Activated CD4-positive, alpha-beta T cell treated with anti-CD3 and anti-CD28 coated beads, Interleukin-2, amount 10 ng/mL, durations not matched to agents 7 days and 5 days (primary cell): ENCODE data around the gene RNF213. TPM values are rescaled to one million over a fixed set of nuclear protein-coding genes. Genes with fewer than 3 reads are reported as not detected.
A peak's percentile ranks its signal among the peaks of the same experiment; 100 is the strongest.

Source experiments
- CTCF ChIA-PET: fragments of 350-600 bp; sonication (Branson Sonifier 250); formaldehyde crosslinking; loops from one replicate; lab custom pipeline; 2021; ENCODE audit warnings: antibody characterized with exemption; lab: Charles Lee
- POLR2A ChIA-PET: fragments of 350-600 bp; sonication (Branson Sonifier 250); formaldehyde crosslinking; loops from one replicate; lab custom pipeline; 2021; ENCODE audit warnings: antibody characterized with exemption; lab: Charles Lee
- DNase-seq: peaks from one replicate; pipeline ENCODE4 v3.0.0-alpha.2; 2020
- H3K27ac Mint-ChIP-seq: one replicate; pipeline ENCODE4 v1.8.0; 2021; ENCODE audit warnings: mild to moderate bottlenecking, moderate library complexity, mixed read lengths
- H3K27me3 Mint-ChIP-seq: one replicate; pipeline ENCODE4 v1.8.0; 2021; ENCODE audit warnings: mixed read lengths
- H3K36me3 Mint-ChIP-seq: one replicate; pipeline ENCODE4 v1.8.0; 2021; ENCODE audit warnings: low read depth, mixed read lengths
- H3K4me1 Mint-ChIP-seq: one replicate; pipeline ENCODE4 v1.8.0; 2021; ENCODE audit warnings: mixed read lengths
- H3K4me3 Mint-ChIP-seq: one replicate; pipeline ENCODE4 v1.8.0; 2021; ENCODE audit warnings: mild to moderate bottlenecking, moderate library complexity, mixed read lengths
- H3K9me3 Mint-ChIP-seq: one replicate; pipeline ENCODE4 v1.8.0; 2021; ENCODE audit warnings: mixed read lengths
- total RNA-seq, 2 experiments: library from RNA; stranded (reverse); gene quantifications; one replicate each; pipeline ENCODE4 v1.2.3, GENCODE V29; 2021

RNF213 gene
- total RNA-seq = 100 to 1,000 TPM; 579 to 602 TPM

DNA sequence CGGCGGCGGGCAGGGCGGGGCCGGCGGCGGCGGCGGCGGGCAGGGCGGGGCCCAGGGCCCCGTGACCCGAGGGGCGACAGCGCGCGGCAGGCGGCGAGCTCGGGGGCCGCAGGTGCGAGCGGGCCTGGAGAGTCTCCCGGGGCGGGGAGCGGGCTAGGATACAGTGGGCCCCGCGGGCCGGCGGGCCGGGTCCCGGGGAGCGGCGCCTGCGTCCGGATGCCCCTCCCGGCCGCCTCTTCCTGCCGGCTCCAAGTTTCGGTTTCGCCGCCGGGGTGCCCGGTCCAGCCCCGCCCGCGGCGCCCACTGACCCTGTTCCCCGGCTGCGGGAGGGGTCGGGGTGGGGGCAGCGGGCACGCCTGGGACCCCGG lies at the start of gene RNF213:
Gene RNF213, plus strand, starts transcription at position 62 of the 368 bp plus-strand sequence. CDS start 2,830 bp downstream, outside the sequence.
- CTCF ChIA-PET = interaction anchor here (0.5 to 0.6 kb wide), 2 partner anchors 94 to 405 kb away, joined by 3 read pairs; no protein-coding TSS in a partner anchor
- H3K4me1 Mint-ChIP-seq = peaks cover 70% of the 10 kb centered on the region

DNA sequence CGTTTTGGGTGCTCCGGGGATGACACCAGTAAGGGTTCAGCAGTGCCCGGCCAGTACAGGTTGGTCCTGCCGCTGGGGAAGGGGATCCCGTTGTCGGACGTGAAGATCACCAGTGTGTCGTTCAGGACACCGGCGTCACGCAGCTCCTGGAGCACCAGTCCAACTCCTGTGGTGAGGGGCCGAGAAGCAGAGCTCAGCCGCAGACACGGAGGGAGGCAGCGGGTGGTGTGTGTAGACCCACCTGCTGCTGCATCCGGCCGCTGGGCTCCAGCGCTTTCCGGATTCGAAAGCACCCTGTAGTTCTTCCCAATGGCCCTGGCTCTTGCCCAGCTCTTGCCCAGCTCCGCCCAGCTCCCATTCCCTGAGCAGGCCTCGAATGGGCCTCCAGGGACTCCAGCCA lies 48.5 kb upstream of the RNF213 start:
- POLR2A ChIA-PET = no interaction called here

More for the DNA sequence above, at the start of gene RNF213:
- peaks cover 28% of the 10 kb centered on the region for H3K36me3 Mint-ChIP-seq
- DNase-seq = peak; percentile 65
- no peaks in the 10 kb centered on the region for H3K27me3 Mint-ChIP-seq
- POLR2A ChIA-PET = interaction anchor here (1.3 kb wide), 1 partner anchor 115 kb away, joined by 3 read pairs; no protein-coding TSS in a partner anchor
- peak within 1 kb of the TSS; percentile 94 for H3K4me3 Mint-ChIP-seq
- H3K27ac Mint-ChIP-seq = peak within 1 kb of the TSS; percentile 98
- no peaks in the 10 kb centered on the region for H3K9me3 Mint-ChIP-seq

DNA sequence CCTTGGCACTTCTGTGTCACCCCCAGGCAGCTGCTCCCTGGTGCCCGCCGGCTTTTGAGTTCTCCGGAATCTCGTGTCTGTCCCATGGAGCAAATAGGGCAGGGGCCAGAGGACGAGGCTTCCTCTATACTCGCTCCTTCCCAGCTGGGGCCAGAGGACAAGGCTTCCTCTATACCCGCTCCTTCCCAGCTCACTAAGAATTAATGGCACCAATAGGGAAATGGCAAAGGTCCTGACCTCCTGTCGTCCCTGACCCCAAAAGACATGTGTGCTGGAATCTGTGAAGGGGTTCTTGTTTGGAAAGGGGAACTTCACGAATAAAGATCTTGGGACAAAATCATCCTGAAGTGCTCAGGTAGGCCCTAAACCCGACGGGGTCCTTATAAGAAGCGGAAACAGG lies 48.1 kb upstream of the RNF213 start:
- DNase-seq = no peak
- H3K36me3 Mint-ChIP-seq = peaks cover 9% of the 10 kb centered on the region
- H3K4me3 Mint-ChIP-seq = no peak overlapping the region
- POLR2A ChIA-PET = no interaction called here
- H3K4me1 Mint-ChIP-seq = peaks cover 2% of the 10 kb centered on the region
- H3K27ac Mint-ChIP-seq = peak overlapping the region; percentile 25
- no peaks in the 10 kb centered on the region for H3K27me3 Mint-ChIP-seq
- CTCF ChIA-PET = interaction anchor here (1.0 kb wide), 1 partner anchor 9 kb away, joined by 3 read pairs; no protein-coding TSS in a partner anchor
- H3K9me3 Mint-ChIP-seq = no peaks in the 10 kb centered on the region

More for the DNA sequence above, 48.5 kb upstream of the RNF213 start:
- Mint-ChIP-seq H3K27me3 (no peaks in the 10 kb centered on the region), H3K27ac (no peak overlapping the region), H3K9me3 (no peaks in the 10 kb centered on the region), H3K4me3 (no peak overlapping the region), H3K4me1 (no peaks in the 10 kb centered on the region), H3K36me3 (peaks cover 8% of the 10 kb centered on the region)
- CTCF ChIA-PET = interaction anchor here (1.0 kb wide), 1 partner anchor 9 kb away, joined by 3 read pairs; no protein-coding TSS in a partner anchor
- no peak for DNase-seq

DNA sequence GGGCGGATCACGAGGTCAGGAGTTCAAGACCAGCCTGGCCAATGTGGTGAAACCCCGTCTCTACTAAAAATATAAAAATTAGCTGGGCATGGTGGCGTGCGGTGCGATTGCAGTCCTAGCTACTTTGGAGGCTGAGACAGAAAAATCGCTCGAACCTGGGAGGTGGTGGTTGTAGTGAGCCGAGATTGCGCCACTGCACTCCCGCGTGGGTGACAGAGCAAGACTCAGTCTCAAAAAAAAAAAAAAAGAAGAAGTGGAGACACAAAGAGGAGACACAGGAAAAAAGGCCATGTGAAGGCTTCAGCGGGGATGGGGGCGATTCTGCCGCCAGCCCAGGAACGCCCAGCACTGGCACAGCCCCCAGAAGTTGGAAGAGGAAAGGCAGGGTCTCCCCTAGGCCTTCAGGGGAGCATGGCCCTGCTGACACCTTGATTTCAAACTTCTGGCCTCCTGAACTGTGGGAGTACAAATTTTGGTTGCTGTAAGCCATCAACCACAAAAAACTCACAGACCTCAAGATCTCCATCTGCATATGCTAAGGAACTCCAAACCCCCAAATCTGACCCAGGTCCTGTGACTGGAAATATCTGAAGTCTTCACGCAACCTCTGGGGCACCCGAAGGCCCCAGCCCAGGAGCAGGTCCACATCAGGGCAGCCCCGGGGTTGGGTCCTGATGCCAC lies 47.5 kb upstream of the RNF213 start:
- Mint-ChIP-seq H3K9me3 (no peaks in the 10 kb centered on the region), H3K4me3 (no peak overlapping the region), H3K36me3 (peaks cover 11% of the 10 kb centered on the region), H3K27ac (no peak overlapping the region), H3K4me1 (peaks cover 3% of the 10 kb centered on the region), H3K27me3 (no peaks in the 10 kb centered on the region)
- ChIA-PET CTCF (no interaction called here), POLR2A (no interaction called here)
- no peak for DNase-seq

DNA sequence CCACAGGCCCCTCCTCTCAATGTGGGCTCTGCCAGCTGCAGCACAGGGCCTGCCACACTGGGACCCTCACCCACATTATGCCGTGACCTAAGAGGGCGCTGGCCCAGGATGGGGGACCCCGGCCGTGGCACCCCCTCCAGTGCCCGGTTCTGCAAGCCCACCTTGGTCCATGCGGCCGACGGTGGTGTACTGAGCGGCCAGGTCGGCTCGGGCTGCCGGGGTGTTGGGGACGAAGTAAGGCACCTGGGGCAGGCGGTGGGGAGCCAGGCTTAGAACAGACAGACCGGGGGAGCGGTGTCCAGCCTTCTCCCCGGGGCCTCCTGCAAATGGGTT lies 47.0 kb upstream of the RNF213 start:
- no peak for DNase-seq
- Mint-ChIP-seq H3K27me3 (no peaks in the 10 kb centered on the region), H3K36me3 (peaks cover 11% of the 10 kb centered on the region), H3K9me3 (no peaks in the 10 kb centered on the region), H3K27ac (no peak overlapping the region), H3K4me3 (no peak overlapping the region), H3K4me1 (peaks cover 7% of the 10 kb centered on the region)
- POLR2A ChIA-PET = no interaction called here
- CTCF ChIA-PET = no interaction called here

DNA sequence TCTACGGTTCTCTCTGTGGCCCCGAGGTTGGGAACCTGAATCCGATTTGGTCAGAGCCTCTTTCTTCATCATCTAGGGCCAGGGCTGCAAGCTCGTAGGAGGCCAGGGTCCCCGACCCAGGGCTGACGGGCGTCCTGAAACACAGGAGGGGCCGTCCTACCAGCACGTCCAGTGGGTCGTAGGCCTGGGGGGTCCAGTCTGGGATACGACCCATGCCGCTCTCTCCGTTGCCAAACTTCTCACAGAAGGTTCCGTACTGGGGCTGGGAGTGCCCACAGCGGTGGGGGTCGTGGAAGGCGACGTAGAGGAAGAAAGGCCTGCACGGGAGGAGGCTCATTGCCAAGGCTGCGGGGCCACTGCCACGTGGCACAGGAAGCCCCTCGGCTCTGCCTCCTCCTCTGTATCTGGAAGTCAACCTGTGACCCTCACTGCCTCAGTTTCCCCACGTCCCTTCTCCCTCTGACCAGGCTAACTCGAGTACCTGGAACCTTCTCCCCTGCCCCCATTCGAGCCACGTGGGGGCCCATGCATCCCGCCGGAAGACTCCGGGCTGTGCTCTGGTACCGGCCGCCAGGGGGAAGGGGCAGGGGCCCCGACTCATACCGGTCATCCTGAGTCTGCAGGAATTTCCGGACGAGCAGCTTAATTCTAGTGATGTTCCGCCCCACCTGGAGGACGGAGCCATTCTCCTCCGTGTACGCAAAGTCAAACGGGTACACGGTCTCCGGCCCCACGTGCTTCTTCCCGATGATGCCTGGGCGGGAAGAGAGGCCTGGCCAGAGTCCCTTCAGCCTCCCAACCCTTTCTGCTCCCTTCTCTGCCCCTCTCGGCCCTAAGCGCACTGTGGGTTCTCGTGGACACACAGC lies 46.4 kb upstream of the RNF213 start:
- ChIA-PET POLR2A (no interaction called here), CTCF (interaction anchor here (1.1 kb wide), 1 partner anchor 29 kb away, joined by 3 read pairs; no protein-coding TSS in a partner anchor)
- H3K27me3 Mint-ChIP-seq = no peaks in the 10 kb centered on the region
- peaks cover 11% of the 10 kb centered on the region for H3K36me3 Mint-ChIP-seq
- no peak overlapping the region for H3K4me3 Mint-ChIP-seq
- H3K4me1 Mint-ChIP-seq = peaks cover 13% of the 10 kb centered on the region
- H3K9me3 Mint-ChIP-seq = no peaks in the 10 kb centered on the region
- DNase-seq = no peak
- H3K27ac Mint-ChIP-seq = no peak overlapping the region

DNA sequence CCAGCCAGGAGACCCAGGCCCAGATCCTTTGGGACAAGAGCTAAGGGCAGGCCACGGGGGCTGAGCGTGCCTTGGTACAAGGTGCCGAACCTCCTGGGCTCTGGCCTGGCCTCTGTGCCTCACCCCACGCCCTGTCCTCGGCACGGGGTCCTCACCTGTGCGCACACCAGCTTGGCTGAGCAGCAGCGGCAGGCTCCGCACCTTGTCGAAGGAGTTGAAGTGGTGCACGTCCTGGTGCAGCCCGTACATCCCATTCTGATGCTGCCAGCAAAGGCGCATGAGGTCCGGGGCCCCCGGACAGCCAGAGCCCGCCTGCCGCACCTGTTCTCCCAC lies 45.8 kb upstream of the RNF213 start:
- H3K4me1 Mint-ChIP-seq = peaks cover 19% of the 10 kb centered on the region
- no peaks in the 10 kb centered on the region for H3K27me3 Mint-ChIP-seq
- POLR2A ChIA-PET = no interaction called here
- DNase-seq = no peak
- H3K4me3 Mint-ChIP-seq = no peak overlapping the region
- peaks cover 11% of the 10 kb centered on the region for H3K36me3 Mint-ChIP-seq
- CTCF ChIA-PET = interaction anchor here (1.1 kb wide), 1 partner anchor 28 kb away, joined by 3 read pairs; no protein-coding TSS in a partner anchor
- H3K9me3 Mint-ChIP-seq = no peaks in the 10 kb centered on the region
- no peak overlapping the region for H3K27ac Mint-ChIP-seq

DNA sequence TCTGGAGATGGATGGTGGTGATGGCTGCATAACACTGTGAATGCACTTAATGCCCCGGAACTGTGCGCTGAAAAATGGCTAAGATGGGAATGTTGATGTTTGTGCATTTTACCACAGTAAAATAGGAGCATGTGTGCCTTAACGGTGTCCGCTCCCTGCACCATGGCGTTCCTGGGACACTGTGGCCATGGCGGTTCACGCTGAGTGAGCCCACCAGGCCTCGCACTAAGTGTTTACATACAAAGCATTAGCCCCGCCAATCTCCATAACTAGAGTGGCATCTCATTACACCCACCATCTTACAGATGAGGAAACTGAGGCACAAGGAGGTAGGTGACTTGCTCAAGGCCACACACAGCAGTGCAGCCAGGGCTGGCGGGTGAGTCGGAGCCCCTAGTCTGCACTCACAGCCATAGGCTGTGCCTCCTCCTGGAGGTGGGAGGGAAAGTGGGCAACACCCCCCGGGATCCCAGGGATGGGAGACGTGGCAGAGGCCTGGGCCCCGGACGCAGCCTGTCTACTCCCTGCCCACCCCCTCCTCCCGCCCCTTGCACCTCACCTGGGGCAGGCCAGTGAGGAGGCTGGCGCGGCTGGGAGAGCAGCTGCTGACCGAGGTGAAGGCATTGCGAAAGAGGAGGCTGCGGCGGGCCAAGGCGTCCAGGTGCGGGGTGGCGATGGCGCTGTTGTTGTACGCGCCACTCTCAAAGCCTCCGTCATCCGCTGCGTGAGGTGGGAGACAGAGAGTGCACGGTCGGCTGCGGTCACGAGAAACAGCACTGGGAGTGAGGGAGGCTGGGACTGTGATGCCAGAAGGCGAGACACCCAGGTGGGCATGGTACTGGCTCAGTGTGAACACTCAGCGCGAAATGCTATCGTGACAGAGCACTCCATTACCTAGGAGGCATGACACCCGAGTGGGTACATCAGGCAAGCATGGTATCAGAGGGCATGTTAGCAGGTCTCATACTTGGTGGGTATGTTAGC lies 43.9 kb upstream of the RNF213 start:
- ChIA-PET CTCF (interaction anchor here (0.6 to 1.6 kb wide), 4 partner anchors 9 to 651 kb away, joined by 3 to 7 read pairs (median 4); partner anchors contain the start of gene GAA), POLR2A (no interaction called here)
- peaks cover 22% of the 10 kb centered on the region for H3K4me1 Mint-ChIP-seq
- no peaks in the 10 kb centered on the region for H3K9me3 Mint-ChIP-seq
- DNase-seq = no peak
- H3K4me3 Mint-ChIP-seq = no peak overlapping the region
- H3K36me3 Mint-ChIP-seq = peaks cover 8% of the 10 kb centered on the region
- H3K27ac Mint-ChIP-seq = no peak overlapping the region
- H3K27me3 Mint-ChIP-seq = no peaks in the 10 kb centered on the region

DNA sequence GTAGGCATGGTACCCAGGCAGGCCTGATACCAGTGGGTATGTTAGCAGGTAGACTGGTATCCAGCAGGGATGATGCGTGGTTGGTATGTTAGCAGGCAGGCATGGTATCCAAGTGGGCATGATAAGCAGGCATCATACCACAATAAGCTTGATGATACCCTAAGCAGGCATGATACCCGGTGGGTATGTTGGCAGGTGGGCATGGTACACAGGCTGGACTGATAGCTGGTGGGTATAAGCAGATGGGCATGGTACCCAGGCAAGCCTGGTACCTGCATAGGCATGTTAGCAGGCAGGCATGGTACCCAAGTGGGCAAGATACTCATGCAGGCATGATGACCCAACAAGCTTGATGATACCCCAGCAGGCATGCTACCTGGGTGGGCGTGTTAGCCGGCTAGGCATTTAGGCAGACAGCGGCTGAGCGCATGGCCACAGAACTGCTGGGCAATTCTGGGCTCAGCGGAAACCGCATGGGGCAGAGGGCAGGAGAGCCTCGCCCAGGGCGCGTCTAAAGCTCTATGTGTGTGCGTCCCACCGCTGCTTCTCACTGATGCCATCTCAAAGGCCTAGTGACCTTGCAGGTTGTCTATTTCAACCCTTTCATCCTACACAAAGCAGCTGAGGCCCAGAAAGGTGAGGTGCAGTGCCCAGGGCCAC lies 42.8 kb upstream of the RNF213 start:
- no peaks in the 10 kb centered on the region for H3K27me3 Mint-ChIP-seq
- no peaks in the 10 kb centered on the region for H3K9me3 Mint-ChIP-seq
- POLR2A ChIA-PET = no interaction called here
- no peak overlapping the region for H3K4me3 Mint-ChIP-seq
- H3K27ac Mint-ChIP-seq = peak overlapping the region; percentile 3
- H3K4me1 Mint-ChIP-seq = peaks cover 22% of the 10 kb centered on the region
- CTCF ChIA-PET = interaction anchor here (0.5 to 1.8 kb wide), 7 partner anchors 8 to 116 kb away, joined by 3 to 7 read pairs (median 3); partner anchors contain the start of gene GAA
- DNase-seq = no peak
- peaks cover 8% of the 10 kb centered on the region for H3K36me3 Mint-ChIP-seq

DNA sequence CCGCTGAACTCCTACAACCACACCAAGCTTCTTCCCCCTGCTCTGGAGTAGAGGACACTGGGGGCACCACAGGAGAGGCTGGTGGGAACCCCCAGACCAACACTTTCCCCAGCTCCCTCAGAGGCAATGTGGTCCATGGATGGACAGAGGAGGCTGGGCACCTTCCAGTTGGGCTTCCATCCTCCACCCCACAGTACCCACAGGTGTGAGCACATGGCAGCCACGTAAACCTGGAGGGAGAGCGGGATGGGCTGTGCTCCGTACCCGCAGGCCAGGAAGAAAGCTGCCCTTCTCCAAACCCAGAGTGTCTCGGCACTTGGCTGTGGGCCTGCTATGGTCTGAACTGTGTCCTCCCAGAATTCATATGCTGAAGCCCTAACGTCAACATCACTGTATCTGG lies 42.3 kb upstream of the RNF213 start:
- H3K27me3 Mint-ChIP-seq = no peaks in the 10 kb centered on the region
- peaks cover 22% of the 10 kb centered on the region for H3K4me1 Mint-ChIP-seq
- H3K4me3 Mint-ChIP-seq = peak overlapping the region; percentile 84
- no peaks in the 10 kb centered on the region for H3K9me3 Mint-ChIP-seq
- peak overlapping the region; percentile 42 for H3K27ac Mint-ChIP-seq
- ChIA-PET POLR2A (no interaction called here), CTCF (interaction anchor here (0.5 to 1.8 kb wide), 7 partner anchors 8 to 117 kb away, joined by 3 to 7 read pairs (median 3); partner anchors contain the start of gene GAA)
- peaks cover 8% of the 10 kb centered on the region for H3K36me3 Mint-ChIP-seq
- DNase-seq = no peak

DNA sequence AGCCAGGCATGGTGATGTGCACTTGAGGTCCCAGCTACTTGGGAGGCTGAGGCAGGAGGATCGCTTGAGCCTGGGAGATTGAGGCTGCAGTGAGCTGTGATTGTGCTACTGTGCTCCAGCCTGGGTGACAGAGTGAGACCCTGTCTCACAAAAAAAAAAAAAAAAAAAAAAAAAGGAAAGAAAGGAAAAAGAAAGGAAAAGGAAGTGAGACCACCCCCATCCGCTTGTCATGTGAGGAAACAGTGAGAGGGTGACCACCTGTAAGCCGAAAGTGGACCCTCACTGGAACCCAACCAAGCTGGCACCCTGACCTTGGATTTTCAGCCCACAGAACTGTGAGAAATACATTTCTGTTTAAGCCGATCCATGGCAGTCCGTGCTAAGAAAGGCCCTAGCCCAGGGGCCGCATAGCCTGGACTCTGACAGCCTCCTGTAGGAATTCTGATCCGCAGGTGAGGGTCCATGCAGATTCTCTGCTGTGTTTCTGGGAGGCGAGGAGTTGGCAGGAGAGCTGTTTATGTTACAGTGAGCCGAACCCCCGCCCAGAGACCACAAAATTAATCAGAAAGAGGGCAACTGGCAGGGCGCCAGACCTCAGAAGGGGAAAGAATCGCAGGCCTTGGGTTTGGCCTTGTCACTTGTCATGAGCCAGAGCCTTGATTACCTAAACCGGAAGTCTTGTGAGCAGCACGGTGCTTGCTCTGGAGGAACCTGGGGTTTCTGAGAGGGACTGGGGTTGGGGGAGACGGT lies 41.5 kb upstream of the RNF213 start:
- peaks cover 23% of the 10 kb centered on the region for H3K4me1 Mint-ChIP-seq
- CTCF ChIA-PET = interaction anchor here (1.0 to 1.8 kb wide), 5 partner anchors 9 to 71 kb away, joined by 3 to 4 read pairs (median 3); no protein-coding TSS in a partner anchor
- peaks cover 8% of the 10 kb centered on the region for H3K36me3 Mint-ChIP-seq
- POLR2A ChIA-PET = no interaction called here
- H3K9me3 Mint-ChIP-seq = no peaks in the 10 kb centered on the region
- DNase-seq = peak; percentile 88
- no peaks in the 10 kb centered on the region for H3K27me3 Mint-ChIP-seq
- peak overlapping the region; percentile 84 for H3K4me3 Mint-ChIP-seq
- H3K27ac Mint-ChIP-seq = peak overlapping the region; percentile 83
